Stimulated activated CD8-positive, alpha-beta memory T cell treated with anti-CD3 and anti-CD28 coated beads, Interleukin-2, amount 100 ng/mL, for 1 hour (primary cell): ENCODE data around the gene MMP11.
A peak's percentile ranks its signal among the peaks of the same experiment; 100 is the strongest.

Experiments used
- DNase-seq, 2 donors: peaks; one replicate each; pipeline ENCODE4 v3.0.0-alpha.2; 2020; ENCODE audit warnings: low read depth in 2 of 2

Gene MMP11

GRCh38 chr22:23759566-23759965 lies 13.1 kb upstream of the MMP11 start:
- no peak for DNase-seq

DNA sequence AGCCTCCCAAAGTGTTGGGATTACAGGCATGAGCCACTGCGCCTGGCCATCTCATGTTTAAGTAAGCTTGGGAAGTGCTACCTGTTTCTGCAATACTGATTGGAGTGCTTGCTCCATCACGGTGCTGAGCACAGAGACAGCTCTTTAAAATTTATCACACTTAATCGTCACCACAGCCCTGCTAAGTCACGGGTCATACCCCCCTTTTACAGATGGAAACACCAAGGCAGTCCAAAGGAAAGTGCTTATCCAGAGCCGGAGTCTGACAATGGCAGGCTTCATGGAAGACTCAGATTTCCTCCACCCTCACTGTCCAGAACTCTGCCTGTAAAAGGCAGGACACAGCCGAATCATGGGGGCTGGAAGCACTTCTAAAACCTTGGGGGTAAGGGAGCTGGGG lies 12.6 kb upstream of the MMP11 start:
- no peak for DNase-seq

DNA sequence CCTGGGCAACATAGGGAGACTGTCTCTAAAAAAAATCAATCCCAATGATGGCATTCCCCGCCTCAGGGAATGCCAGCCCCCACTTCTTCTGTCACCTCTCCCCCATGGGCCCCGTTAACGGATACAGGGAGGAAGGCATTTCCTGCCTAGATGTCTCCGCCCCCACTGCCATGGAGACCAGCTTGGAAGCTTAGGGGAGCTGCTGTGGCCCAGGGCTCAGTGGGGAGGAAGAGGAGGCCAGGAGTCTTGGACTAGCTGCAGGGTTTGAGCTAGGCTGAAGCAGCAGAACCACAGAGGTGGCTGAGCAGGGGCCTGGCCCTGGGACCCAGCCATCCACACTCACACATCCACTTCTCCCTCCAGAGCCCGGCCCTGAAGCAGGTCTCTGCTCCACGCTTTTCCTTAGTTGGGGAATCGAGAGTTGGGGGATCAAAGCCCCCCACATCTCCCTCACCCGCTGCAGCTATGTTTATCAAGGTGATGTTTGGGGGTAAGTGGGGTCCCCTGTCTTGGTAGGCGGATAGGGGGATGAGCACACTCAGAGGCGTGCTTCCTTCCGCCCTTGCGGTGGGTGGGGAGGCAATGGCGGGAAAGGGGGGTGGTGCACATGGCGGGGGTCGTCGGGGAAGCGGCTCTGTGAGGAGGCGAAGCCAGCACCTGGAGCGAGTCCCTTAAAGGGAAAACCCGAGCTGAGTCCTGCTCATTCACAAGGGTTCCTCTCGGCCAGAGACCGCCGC lies 9.6 kb upstream of the MMP11 start, which contains the start of gene C22orf15:
Gene C22orf15 (plus strand): TSS at position 149 of the 737 bp plus-strand sequence. CDS start 317 bp downstream, at position 466.
- no peak for DNase-seq

DNA sequence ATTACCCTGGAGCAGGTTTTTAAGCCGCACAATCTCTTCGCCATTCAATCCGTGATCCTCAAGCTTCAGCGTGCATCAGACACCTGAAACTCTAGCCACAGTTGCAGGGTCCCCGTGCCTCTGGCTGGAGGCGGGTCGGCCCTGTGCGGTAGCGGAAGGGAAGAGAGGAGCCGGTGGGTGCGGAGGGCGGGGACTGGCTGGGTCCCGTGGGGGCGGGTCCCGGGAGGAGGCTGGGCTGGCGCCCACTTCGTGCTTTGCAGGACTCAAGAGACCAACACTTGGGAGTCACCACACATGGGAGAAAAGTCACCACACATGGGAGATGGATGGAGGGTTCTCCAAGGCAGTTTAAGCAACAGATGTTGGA lies 9.1 kb upstream of the MMP11 start:
- peak; percentile 29 to 36 for DNase-seq

DNA sequence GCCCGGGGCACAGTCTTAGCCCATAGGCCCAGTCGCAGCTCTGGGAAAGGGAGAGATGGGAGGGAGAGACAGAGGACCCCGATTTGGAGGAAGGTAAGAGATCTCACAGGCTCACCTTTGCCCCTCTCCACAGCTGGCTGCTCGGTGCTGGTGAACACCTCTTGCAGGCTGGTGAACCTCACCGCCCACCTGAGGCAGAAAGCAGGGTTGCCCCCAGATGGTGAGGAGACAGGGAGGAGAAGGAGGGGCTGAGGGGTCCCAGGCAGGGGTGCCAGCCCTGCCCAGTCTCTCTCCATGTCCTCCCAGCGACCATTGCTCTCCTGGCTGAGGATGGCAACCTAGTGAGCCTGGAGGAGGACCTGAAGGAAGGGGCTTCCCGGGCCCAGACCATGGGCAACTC lies 8.7 kb upstream of the MMP11 start:
- DNase-seq, result no peak

- DNase-seq, result no peak
These were observed 7.5 kb upstream of the MMP11 start for GRCh38 chr22:23764899-23765881.

DNA sequence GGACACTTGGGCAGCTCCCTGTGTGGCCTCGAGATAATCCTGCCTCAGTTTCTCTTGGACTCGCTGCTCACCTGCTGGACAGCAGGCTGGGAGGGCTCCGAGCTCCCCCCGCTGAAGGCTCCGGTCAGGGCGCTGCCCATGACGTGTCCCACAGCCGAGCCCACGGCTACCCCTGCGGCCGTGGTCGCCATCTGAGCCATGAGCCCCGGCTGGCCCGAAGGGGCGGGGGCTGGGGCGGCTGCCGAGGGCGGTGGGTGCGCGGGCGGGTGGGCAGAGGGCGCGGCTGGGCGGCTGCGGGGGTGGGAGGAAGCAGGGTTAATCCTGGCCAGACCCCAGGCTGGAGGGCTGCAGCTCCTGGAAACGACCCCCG lies 5.4 kb upstream of the MMP11 start:
- DNase-seq, result no peak

DNA sequence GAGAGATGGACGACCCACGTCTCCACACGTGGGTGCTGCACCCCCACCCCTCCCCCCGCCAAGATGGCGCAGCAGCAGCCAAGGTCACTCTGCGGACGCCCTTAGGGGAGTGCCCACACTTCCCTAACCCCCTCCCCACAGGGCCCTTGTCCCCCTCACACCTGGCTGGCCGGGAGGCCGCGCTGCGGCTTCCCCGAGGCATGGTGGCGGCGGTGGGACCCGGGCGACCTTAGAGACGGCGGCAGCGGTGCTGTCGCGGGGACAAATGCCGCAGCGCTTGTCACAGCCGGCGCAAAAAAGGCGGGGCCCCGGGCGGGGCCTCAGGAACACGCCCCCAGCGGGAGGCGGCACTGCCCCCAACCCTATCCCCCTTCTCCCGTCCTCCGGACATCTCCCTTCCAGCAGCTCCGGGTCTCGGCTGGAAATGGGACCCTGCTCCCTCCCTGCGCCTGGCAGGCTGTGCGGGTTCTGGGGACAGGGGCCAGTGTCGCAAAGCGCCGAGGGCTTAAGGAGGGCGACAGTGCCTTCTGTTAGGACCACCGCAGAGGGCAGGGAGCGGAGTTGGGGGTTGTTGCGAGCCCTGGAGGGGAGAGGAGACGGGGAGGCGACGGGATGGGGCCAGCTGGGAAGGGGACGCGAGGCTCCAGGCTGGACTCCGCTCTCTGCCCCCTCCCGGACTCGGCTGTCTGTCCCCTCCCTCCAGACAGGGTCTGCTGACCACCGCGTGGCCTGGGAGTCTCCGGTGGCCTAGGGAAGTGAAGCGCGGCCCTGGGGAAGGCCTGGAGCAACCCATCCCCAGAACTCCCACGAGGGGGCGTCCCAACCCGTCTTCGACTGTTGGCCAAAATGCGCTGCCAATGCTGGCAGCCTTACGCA lies 4.7 kb upstream of the MMP11 start, which contains the start of gene CHCHD10:
Gene CHCHD10 (minus strand): TSS at position 300 of the 876 bp plus-strand sequence. CDS start 98 bp downstream, at position 202.
- peak; percentile 52 to 63 for DNase-seq

GRCh38 chr22:23769321-23769965 lies 3.2 kb upstream of the MMP11 start:
- DNase-seq, result no peak

DNA sequence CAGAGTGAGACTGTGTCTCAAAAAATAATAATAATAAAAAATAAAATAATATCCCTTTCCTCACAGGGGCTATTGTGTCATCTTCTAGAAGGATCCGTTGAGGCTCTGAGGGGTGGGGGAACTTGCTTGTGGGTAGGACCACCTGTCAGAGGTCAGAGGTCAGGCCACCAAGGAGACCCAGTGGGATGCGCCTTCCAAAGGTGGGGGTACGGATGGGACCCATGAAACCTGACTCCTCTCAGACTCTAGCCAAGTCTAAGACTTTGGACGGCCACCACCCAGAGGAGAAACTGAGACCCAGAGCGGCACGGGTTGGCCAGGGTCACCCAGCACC lies 367 bp upstream of the MMP11 start:
- DNase-seq, result no peak

GRCh38 chr22:23773483-23774113 lies 949 bp downstream of the MMP11 start:
- no peak for DNase-seq

- DNase-seq, result no peak
These were observed 1.7 kb downstream of the MMP11 start for GRCh38 chr22:23774114-23774921.

GRCh38 chr22:23774922-23775436 lies 2.3 kb downstream of the MMP11 start:
- no peak for DNase-seq

GRCh38 chr22:23775779-23776375 lies 3.2 kb downstream of the MMP11 start:
- no peak for DNase-seq

DNA sequence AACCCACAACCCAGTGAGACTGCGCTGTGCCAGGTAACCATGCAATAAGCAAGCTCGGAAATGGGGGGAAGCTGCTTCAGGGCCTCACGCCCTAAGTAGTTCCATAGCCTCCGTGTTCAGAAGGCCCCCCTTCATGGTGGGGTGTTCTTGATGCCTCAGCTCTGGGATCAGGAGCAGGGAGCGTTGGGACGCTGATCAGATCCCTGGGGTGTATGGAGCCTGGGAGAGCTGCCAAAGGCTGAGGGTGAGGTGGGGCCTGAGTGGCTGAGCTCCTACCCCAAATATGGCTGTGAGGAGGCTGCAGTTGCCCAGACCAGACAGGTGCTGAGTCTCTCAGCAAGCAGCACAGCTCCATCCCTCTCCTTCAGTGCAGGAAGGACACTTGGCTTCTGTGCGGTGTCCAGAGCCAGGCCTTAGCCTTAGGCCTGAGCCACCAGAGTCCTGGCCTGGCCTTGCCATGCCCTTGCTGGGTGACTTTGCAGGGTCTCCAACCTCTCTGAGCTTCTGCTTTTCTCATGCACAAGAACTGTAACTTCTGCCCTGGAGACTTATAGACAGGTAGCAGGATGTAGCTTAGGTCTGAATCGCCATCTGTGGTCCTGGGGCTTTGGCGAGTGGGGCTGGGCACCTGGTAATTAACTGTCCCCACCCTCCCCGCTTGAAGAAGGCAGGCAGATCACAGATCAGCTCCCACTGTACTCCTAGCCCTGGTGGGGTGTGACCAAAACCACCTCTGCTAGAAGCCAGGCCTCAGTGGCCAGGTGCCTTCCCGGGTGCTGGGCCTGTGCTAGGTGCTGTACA lies 5.3 kb downstream of the MMP11 start:
- DNase-seq, result no peak

- DNase-seq, result no peak
These were observed 5.9 kb downstream of the MMP11 start for GRCh38 chr22:23778577-23778900.

GRCh38 chr22:23779083-23779482 lies 6.4 kb downstream of the MMP11 start:
- DNase-seq, result no peak

DNA sequence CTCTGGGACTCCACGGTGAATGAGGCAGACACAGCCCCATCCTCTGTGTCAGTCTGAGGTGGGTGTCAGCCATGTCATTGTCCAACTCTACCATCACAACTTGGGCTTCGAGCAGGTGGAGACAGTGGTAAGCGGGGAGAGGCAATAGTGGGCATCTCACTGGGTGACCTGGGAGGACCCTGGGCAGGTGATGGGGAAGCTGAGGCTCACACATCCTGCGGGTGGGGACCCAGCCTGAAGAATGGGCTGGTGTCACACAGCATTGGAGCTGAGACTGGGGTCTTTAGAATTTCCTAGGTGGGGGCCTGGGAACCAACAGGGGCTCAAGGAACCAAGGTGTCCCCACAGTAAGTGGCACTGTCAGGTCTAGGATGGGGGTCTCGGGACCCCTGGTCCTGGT lies 7.1 kb downstream of the MMP11 start:
- no peak for DNase-seq
